Hepatocyte (in vitro differentiated cells): ENCODE measurements around the gene ZBTB32. TPM values are rescaled to one million over a fixed set of nuclear protein-coding genes. Genes with fewer than 3 reads are reported as not detected.

Experiments used
- DNase-seq: peaks from one replicate; pipeline ENCODE4 v3.0.0-alpha.2; 2016; ENCODE audit warnings: low spot score
- H2AFZ ChIP-seq: fragments of 200-600 bp; sonication (generic); 2 replicates; pipeline ENCODE4 v1.6.0; 2016; ENCODE audit warnings: antibody characterized with exemption, mild to moderate bottlenecking
- H3K27ac ChIP-seq: fragments of 200-600 bp; sonication (generic); 2 replicates; pipeline ENCODE4 v1.5.1; 2016; ENCODE audit warnings: mild to moderate bottlenecking
- H3K27me3 ChIP-seq: fragments of 200-600 bp; sonication (generic); 2 replicates; pipeline ENCODE4 v1.6.1; 2016
- H3K36me3 ChIP-seq: fragments of 200-600 bp; sonication (generic); replicated peaks from 2 replicates; pipeline ENCODE4 v1.5.1; 2016; ENCODE audit warnings: low read depth; ENCODE audit not compliant: insufficient read depth
- H3K4me1 ChIP-seq: fragments of 200-600 bp; sonication (generic); 2 replicates; pipeline ENCODE4 v1.5.1; 2016; ENCODE audit warnings: mild to moderate bottlenecking, moderate library complexity; ENCODE audit not compliant: insufficient read depth
- H3K4me2 ChIP-seq: fragments of 200-600 bp; sonication (generic); 2 replicates; pipeline ENCODE4 v1.6.0; 2016
- H3K4me3 ChIP-seq: fragments of 200-600 bp; sonication (generic); 2 replicates; pipeline ENCODE4 v1.5.1; 2016; ENCODE audit warnings: mild to moderate bottlenecking
- H3K79me2 ChIP-seq: fragments of 200-600 bp; sonication (generic); 2 replicates; pipeline ENCODE4 v1.6.0; 2017; ENCODE audit warnings: mild to moderate bottlenecking
- H3K9me2 ChIP-seq: fragments of 200-600 bp; sonication (generic); replicated peaks from 2 replicates; pipeline ENCODE4 v1.6.0; 2017; ENCODE audit warnings: mild to moderate bottlenecking; ENCODE audit not compliant: insufficient read depth
- H3K9me3 ChIP-seq: fragments of 200-600 bp; sonication (generic); 2 replicates; pipeline ENCODE4 v1.5.1; 2016; ENCODE audit warnings: low read depth, mild to moderate bottlenecking
- H4K20me1 ChIP-seq: fragments of 200-600 bp; sonication (generic); 2 replicates; pipeline ENCODE4 v1.6.0; 2016; ENCODE audit warnings: mild to moderate bottlenecking; ENCODE audit not compliant: insufficient read depth, poor library complexity, severe bottlenecking
- CTCF ChIP-seq: fragments of 200-600 bp; sonication (generic); IDR thresholded peaks from 2 replicates; pipeline ENCODE4 v1.5.1; 2016; ENCODE audit warnings: antibody characterized with exemption, mild to moderate bottlenecking; ENCODE audit not compliant: poor library complexity
- EZH2 ChIP-seq: fragments of 200-600 bp; sonication (generic); IDR thresholded peaks from 2 replicates; pipeline ENCODE4 v1.6.1; 2016; ENCODE audit warnings: antibody characterized with exemption, mild to moderate bottlenecking, borderline replicate concordance
- EZH2phosphoT487 ChIP-seq: fragments of 200-600 bp; sonication (generic); IDR thresholded peaks from one replicate; pipeline ENCODE4 v1.6.1; 2018; ENCODE audit warnings: antibody characterized with exemption, mild to moderate bottlenecking, low read depth, moderate library complexity; ENCODE audit not compliant: unreplicated experiment, severe bottlenecking
- WGBS: methylation state at CpG from one replicate; pipeline ENCODE4 v1.1.6; 2016; ENCODE audit warnings: low lambda C conversion rate; ENCODE audit errors: missing lambda C conversion rate; 5-methylcytosine and 5-hydroxymethylcytosine counted together
- polyA plus RNA-seq: library from polyadenylated mRNA; unstranded; fragments of >200 nt; fragmentation: Nextera tagmentation; extraction: Ambion mirVana; gene quantifications from 2 replicates; pipeline ENCODE4 v1.2.1, GENCODE V29; 2016
- total RNA-seq: library from RNA; depleted of rRNA; stranded (reverse); fragments of >200 nt; gene quantifications from 2 replicates; pipeline ENCODE4 v1.2.3, GENCODE V29; 2014

ZBTB32 gene
- total and polyA plus RNA-seq, 2 experiments from 2014 or later, result 0.11 TPM; not detected in 1

GRCh38 chr19:35716801-35717664 is 12.7 kb downstream of the ZBTB32 start:
- H3K9me2 ChIP-seq, result no peaks in the 10 kb centered on the region
- H3K4me3 ChIP-seq, result peak overlapping the region; percentile 43
- peaks cover 45% of the 10 kb centered on the region for H3K79me2 ChIP-seq
- peaks cover 15% of the 10 kb centered on the region for H3K4me1 ChIP-seq
- peak overlapping the region; percentile 81 for H2AFZ ChIP-seq
- peaks cover 25% of the 10 kb centered on the region for H4K20me1 ChIP-seq
- peak overlapping the region; percentile 89 for H3K4me2 ChIP-seq
- H3K27ac ChIP-seq, result peak overlapping the region; percentile 89
- 1% methylated on average over 43 of the region's 77 CpGs for WGBS
- no peaks in the 10 kb centered on the region for H3K27me3 ChIP-seq
- H3K36me3 ChIP-seq, result no peaks in the 10 kb centered on the region
- no peaks in the 10 kb centered on the region for H3K9me3 ChIP-seq
- TF ChIP-seq EZH2phosphoT487, result no peak
- TF ChIP-seq CTCF, result peak; percentile 90
- DNase-seq, result peak; percentile 94

GRCh38 chr19:35717665-35718344 is 13.4 kb downstream of the ZBTB32 start, which contains the start of gene KMT2B:
KMT2B (plus strand) TSS chr19:35718003; CDS start chr19:35718019, 16 bp downstream.
- H3K27me3 ChIP-seq, result no peaks in the 10 kb centered on the region
- peak; percentile 98 for DNase-seq
- H3K4me3 ChIP-seq, result peak within 1 kb of the TSS; percentile 96
- H3K9me3 ChIP-seq, result no peaks in the 10 kb centered on the region
- H3K79me2 ChIP-seq, result peaks cover 49% of the 10 kb centered on the region
- H4K20me1 ChIP-seq, result peaks cover 25% of the 10 kb centered on the region
- peak within 1 kb of the TSS; percentile 89 for H3K4me2 ChIP-seq
- H3K4me1 ChIP-seq, result peaks cover 15% of the 10 kb centered on the region
- no peaks in the 10 kb centered on the region for H3K9me2 ChIP-seq
- TF ChIP-seq CTCF (no peak), EZH2phosphoT487 (no peak), EZH2 (no peak)
- peak within 1 kb of the TSS; percentile 81 for H2AFZ ChIP-seq
- 1% methylated on average over 24 of the region's 109 CpGs for WGBS
- H3K27ac ChIP-seq, result peak within 1 kb of the TSS; percentile 89
- no peaks in the 10 kb centered on the region for H3K36me3 ChIP-seq

DNA sequence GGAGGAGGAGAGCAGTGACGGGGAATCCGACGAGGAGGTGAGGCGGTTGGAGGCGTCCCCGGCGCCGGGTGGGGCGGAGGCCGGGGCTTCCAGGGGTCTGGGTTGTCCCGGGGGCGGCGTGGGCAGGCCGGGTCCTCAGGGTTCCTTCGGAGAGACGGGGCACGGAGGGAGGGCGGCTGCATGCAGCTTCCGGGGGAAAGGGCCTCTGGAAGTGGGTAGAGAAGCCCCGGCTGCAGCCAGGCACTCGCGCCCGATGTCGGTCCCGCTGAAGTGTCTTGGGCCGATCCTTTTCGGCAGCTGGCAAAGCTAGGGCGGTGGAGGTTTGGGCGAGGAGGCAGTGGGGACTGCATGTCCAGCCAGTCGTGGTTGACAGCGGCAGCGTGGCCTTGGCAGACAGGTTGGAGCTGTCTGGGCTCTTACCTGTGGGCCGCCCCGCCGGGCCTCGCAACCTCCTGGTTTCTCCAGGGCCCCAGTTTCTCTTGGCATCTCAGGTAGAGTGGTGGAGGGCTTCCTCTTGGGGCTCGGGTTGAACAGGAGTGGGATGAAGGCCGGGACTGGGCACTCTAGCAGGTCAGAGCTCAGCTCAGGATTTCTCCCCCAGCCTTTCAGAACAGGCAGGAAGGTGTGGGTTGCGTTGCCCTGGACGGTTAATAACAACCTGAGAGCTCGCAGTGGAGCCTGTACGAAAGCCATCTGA is 14.1 kb downstream of the ZBTB32 start:
- peak; percentile 52 for DNase-seq
- Histone ChIP-seq H3K27me3 (no peaks in the 10 kb centered on the region), H3K36me3 (no peaks in the 10 kb centered on the region), H2AFZ (no peak overlapping the region), H3K4me2 (peak overlapping the region; percentile 87), H3K4me3 (peak overlapping the region; percentile 96), H4K20me1 (peaks cover 25% of the 10 kb centered on the region), H3K9me3 (no peaks in the 10 kb centered on the region), H3K4me1 (peaks cover 15% of the 10 kb centered on the region), H3K27ac (peak overlapping the region; percentile 85), H3K9me2 (no peaks in the 10 kb centered on the region), H3K79me2 (peaks cover 49% of the 10 kb centered on the region)
- WGBS, result 4% methylated on average over 23 of the region's 42 CpGs
- TF ChIP-seq EZH2 (no peak), CTCF (no peak), EZH2phosphoT487 (no peak)
